Measurements from ENCODE around the gene MPPED1.

Gene MPPED1

GRCh38 chr22:43448048-43448447 lies 36.2 kb downstream of the MPPED1 start:
- no peak for DNase-seq (ENCODE audit: low spot score)

- no peak for DNase-seq (ENCODE audit: low spot score)
These were observed 37.5 kb downstream of the MPPED1 start for GRCh38 chr22:43449205-43449830.

- no peak for DNase-seq (ENCODE audit: low spot score)
These were observed 38.0 kb downstream of the MPPED1 start for GRCh38 chr22:43449831-43450225.

GRCh38 chr22:43451371-43452050 lies 39.7 kb downstream of the MPPED1 start:
- no peak for DNase-seq (ENCODE audit: low spot score)

GRCh38 chr22:43455846-43456245 lies 44.0 kb downstream of the MPPED1 start:
- DNase-seq (ENCODE audit: low spot score): no peak

GRCh38 chr22:43457002-43457401 lies 45.2 kb downstream of the MPPED1 start:
- DNase-seq (ENCODE audit: low spot score): no peak

GRCh38 chr22:43462701-43463100 lies 50.9 kb downstream of the MPPED1 start:
- no peak for DNase-seq (ENCODE audit: low spot score)

GRCh38 chr22:43464809-43465208 lies 53.0 kb downstream of the MPPED1 start:
- no peak for DNase-seq (ENCODE audit: low spot score)

- no peak for DNase-seq (ENCODE audit: low spot score)
These were observed 53.6 kb downstream of the MPPED1 start for GRCh38 chr22:43465291-43466015.

- DNase-seq (ENCODE audit: low spot score): no peak
These were observed 54.9 kb downstream of the MPPED1 start for GRCh38 chr22:43466710-43467109.

GRCh38 chr22:43467216-43467940 lies 55.6 kb downstream of the MPPED1 start:
- no peak for DNase-seq (ENCODE audit: low spot score)

- no peak for DNase-seq (ENCODE audit: low spot score)
These were observed 58.4 kb downstream of the MPPED1 start for GRCh38 chr22:43470253-43470652.

GRCh38 chr22:43470941-43471585 lies 59.2 kb downstream of the MPPED1 start:
- DNase-seq (ENCODE audit: low spot score): no peak

- DNase-seq (ENCODE audit: low spot score): no peak
These were observed 59.9 kb downstream of the MPPED1 start for GRCh38 chr22:43471606-43472135.

- no peak for DNase-seq (ENCODE audit: low spot score)
These were observed 61.2 kb downstream of the MPPED1 start for GRCh38 chr22:43473031-43473430.

GRCh38 chr22:43473441-43473840 lies 61.6 kb downstream of the MPPED1 start:
- DNase-seq (ENCODE audit: low spot score): no peak

GRCh38 chr22:43474161-43475101 lies 62.6 kb downstream of the MPPED1 start:
- no peak for DNase-seq (ENCODE audit: low spot score)

GRCh38 chr22:43475549-43476076 lies 63.8 kb downstream of the MPPED1 start:
- DNase-seq (ENCODE audit: low spot score): no peak

GRCh38 chr22:43476341-43476740 lies 64.5 kb downstream of the MPPED1 start:
- no peak for DNase-seq (ENCODE audit: low spot score)

Measured in CD4-positive, alpha-beta T cell treated with Interleukin-15 for 4 hours (primary cell).